B cell (primary cell): ENCODE measurements around the gene UMODL1.

Experiments
- EZH2 ChIP-seq: IDR thresholded peaks from 2 replicates; pipeline ENCODE4 v1.6.1; 2012; ENCODE audit warnings: borderline replicate concordance, low read depth, mild to moderate bottlenecking, moderate library complexity, low read length; ENCODE audit not compliant: insufficient read depth, poor library complexity, severe bottlenecking
- TF ChIP-seq, protein P1 (sequence below): fragments of 200-600 bp; IDR thresholded peaks from one replicate; pipeline ENCODE4 v1.8.0; 2022; ENCODE audit warnings: antibody characterized with exemption, mild to moderate bottlenecking

DNA sequence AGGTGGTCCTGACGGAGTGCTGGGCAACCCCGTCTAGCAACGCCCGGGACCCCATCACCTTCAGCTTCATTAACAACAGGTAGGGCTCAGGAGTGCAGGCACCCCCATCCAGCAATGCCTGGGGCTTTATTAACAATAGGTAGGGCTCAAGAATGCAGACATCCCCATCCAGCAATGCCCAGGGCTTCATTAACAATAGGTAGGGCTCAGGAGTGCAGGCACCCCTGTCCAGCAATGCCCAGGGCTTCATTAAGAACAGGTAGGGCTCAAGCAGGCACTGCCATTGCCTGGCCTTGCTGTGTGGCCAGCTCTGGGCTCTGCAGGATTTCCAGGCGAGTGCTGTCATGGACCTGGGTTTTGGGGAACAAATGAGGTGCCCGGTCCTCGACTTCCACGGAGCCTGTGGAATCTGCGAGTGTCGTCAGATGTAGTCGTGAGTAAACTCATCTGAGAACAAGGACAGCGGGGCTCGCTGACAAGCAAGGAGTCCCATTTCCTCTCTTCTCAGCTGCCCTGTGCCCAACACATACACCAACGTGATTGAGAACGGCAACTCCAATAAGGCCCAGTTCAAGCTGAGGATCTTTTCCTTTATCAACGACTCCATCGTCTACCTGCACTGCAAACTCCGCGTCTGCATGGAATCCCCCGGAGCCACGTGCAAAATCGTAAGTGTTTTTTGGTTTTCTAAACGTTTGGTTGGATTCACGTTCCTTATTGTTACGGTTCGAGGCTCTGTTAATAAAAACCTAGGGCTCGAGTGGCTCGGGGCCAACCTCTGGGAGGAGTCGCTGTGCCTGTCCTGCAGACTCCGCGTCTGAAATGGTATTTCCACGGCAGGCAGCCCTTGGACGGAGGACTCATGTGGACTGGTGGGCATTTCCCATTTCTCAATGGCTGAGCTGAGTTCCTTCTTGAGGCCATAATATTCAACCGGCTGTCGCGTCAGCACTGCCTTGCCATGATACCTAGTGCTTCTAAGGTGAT, 56.3 kb downstream of the UMODL1 start:
- TF ChIP-seq, protein P1, sequence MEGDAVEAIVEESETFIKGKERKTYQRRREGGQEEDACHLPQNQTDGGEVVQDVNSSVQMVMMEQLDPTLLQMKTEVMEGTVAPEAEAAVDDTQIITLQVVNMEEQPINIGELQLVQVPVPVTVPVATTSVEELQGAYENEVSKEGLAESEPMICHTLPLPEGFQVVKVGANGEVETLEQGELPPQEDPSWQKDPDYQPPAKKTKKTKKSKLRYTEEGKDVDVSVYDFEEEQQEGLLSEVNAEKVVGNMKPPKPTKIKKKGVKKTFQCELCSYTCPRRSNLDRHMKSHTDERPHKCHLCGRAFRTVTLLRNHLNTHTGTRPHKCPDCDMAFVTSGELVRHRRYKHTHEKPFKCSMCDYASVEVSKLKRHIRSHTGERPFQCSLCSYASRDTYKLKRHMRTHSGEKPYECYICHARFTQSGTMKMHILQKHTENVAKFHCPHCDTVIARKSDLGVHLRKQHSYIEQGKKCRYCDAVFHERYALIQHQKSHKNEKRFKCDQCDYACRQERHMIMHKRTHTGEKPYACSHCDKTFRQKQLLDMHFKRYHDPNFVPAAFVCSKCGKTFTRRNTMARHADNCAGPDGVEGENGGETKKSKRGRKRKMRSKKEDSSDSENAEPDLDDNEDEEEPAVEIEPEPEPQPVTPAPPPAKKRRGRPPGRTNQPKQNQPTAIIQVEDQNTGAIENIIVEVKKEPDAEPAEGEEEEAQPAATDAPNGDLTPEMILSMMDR = no peak
- no peak for TF ChIP-seq EZH2
